Stimulated activated naive CD8-positive, alpha-beta T cell treated with anti-CD3 and anti-CD28 coated beads, Interleukin-15, Interleukin-2, amounts not matched to agents 100 U/mL and 50 U/mL, for 24 hours (primary cell): ENCODE data around the gene SLC44A5.
"Not testable (repeated sequence)": the region's sequence is repeated elsewhere in the genome, so short reads cannot be mapped to it uniquely, and the experiment has no call there.

Experiments
- ATAC-seq: fragments of 150-1000 bp; cut with Tn5 transposase; one replicate; pipeline ENCODE4 v1.10.0; 2021
- DNase-seq: peaks from one replicate; pipeline ENCODE4 v3.0.0; 2021

The SLC44A5 gene

GRCh38 chr1:75444220-75444619 lies 166.7 kb downstream of the SLC44A5 start:
- ATAC-seq (no peak), DNase-seq (no peak)

- no peak for DNase-seq
- no peak for ATAC-seq
These were observed 170.6 kb downstream of the SLC44A5 start for GRCh38 chr1:75440274-75440673.

GRCh38 chr1:75438355-75438754 lies 172.6 kb downstream of the SLC44A5 start:
- DNase-seq (no peak), ATAC-seq (no peak)

GRCh38 chr1:75431843-75432242 lies 179.1 kb downstream of the SLC44A5 start:
- ATAC-seq = no peak

GRCh38 chr1:75430526-75430925 lies 180.4 kb downstream of the SLC44A5 start:
- no peak for ATAC-seq
- no peak for DNase-seq

More at GRCh38 chr1:75431843-75432242, 179.1 kb downstream of the SLC44A5 start:
- no peak for DNase-seq

GRCh38 chr1:75426688-75427087 lies 184.2 kb downstream of the SLC44A5 start:
- DNase-seq (no peak), ATAC-seq (no peak)

- ATAC-seq (no peak), DNase-seq (no peak)
These were observed 185.8 kb downstream of the SLC44A5 start for GRCh38 chr1:75425001-75425650.

GRCh38 chr1:75423616-75424015 lies 187.3 kb downstream of the SLC44A5 start:
- ATAC-seq = no peak

GRCh38 chr1:75423136-75423535 lies 187.8 kb downstream of the SLC44A5 start:
- ATAC-seq = no peak
- no peak for DNase-seq

More at GRCh38 chr1:75423616-75424015, 187.3 kb downstream of the SLC44A5 start:
- no peak for DNase-seq

GRCh38 chr1:75421371-75421770 lies 189.5 kb downstream of the SLC44A5 start:
- ATAC-seq (no peak), DNase-seq (no peak)

GRCh38 chr1:75415187-75415586 lies 195.7 kb downstream of the SLC44A5 start:
- no peak for DNase-seq
- no peak for ATAC-seq

GRCh38 chr1:75412616-75413015 lies 198.3 kb downstream of the SLC44A5 start:
- ATAC-seq (no peak), DNase-seq (no peak)

GRCh38 chr1:75404681-75405080 lies 206.2 kb downstream of the SLC44A5 start:
- not testable (repeated sequence) for ATAC-seq, DNase-seq

GRCh38 chr1:75403147-75403646 lies 207.7 kb downstream of the SLC44A5 start:
- not testable (repeated sequence) for ATAC-seq

GRCh38 chr1:75400716-75401115 lies 210.2 kb downstream of the SLC44A5 start:
- no peak for DNase-seq
- no peak for ATAC-seq

More at GRCh38 chr1:75403147-75403646, 207.7 kb downstream of the SLC44A5 start:
- DNase-seq = not testable (repeated sequence)

GRCh38 chr1:75396745-75397144 lies 214.2 kb downstream of the SLC44A5 start:
- ATAC-seq = no peak
- no peak for DNase-seq

GRCh38 chr1:75396260-75396659 lies 214.7 kb downstream of the SLC44A5 start:
- ATAC-seq = no peak
- no peak for DNase-seq

GRCh38 chr1:75394386-75395139 lies 216.4 kb downstream of the SLC44A5 start:
- DNase-seq = no peak
- ATAC-seq = no peak

- ATAC-seq (no peak), DNase-seq (no peak)
These were observed 218.6 kb downstream of the SLC44A5 start for GRCh38 chr1:75392278-75392677.

GRCh38 chr1:75375476-75376447 lies 235.2 kb downstream of the SLC44A5 start:
- ATAC-seq, DNase-seq: not testable (repeated sequence)

GRCh38 chr1:75373542-75374159 lies 237.3 kb downstream of the SLC44A5 start:
- no peak for DNase-seq
- peak; percentile 40 for ATAC-seq

- no peak for DNase-seq
- ATAC-seq = no peak
These were observed 244.3 kb downstream of the SLC44A5 start for GRCh38 chr1:75366595-75366994.
